HG03565 (cell line): ENCODE results near the gene SMIM29.

Experiments used
- ATAC-seq: cut with Tn5 transposase; IDR thresholded peaks from one replicate; pipeline ENCODE4 v1.9.1; 2021; ENCODE audit warnings: mild to moderate bottlenecking, moderate library complexity; ENCODE audit not compliant: unreplicated experiment

SMIM29 gene

DNA sequence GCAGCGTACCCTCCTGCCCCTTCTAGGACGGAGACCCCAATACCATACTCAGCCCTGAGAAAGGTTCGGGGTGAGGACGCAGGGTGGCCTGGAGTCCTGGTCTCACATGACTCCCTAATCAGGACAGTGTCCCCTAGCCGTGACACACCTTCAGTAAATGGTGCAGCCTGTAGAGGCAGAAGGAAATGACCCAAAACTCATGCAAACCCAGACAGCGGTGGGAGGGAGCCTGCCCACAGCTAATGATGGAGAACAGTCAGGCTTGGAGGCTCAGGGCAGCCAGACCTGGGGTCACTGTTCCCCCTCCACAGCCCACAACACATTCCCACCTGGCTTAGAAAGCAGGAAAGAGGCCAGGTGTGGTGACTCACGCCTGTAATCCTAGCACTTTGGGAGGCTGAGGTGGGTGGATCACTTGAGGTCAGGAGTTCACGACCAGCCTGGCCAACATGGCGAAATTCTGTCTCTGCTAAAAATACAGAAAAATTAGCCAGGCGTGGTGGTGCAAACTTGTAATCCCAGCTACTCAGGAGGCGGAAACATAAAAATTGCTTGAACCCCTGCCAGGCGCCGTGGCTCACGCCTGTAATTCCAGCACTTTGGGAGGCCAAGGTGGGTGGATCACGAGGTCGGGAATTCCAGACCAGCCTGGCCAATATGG, 20.9 kb downstream of the SMIM29 start:
- ATAC-seq: no peak

DNA sequence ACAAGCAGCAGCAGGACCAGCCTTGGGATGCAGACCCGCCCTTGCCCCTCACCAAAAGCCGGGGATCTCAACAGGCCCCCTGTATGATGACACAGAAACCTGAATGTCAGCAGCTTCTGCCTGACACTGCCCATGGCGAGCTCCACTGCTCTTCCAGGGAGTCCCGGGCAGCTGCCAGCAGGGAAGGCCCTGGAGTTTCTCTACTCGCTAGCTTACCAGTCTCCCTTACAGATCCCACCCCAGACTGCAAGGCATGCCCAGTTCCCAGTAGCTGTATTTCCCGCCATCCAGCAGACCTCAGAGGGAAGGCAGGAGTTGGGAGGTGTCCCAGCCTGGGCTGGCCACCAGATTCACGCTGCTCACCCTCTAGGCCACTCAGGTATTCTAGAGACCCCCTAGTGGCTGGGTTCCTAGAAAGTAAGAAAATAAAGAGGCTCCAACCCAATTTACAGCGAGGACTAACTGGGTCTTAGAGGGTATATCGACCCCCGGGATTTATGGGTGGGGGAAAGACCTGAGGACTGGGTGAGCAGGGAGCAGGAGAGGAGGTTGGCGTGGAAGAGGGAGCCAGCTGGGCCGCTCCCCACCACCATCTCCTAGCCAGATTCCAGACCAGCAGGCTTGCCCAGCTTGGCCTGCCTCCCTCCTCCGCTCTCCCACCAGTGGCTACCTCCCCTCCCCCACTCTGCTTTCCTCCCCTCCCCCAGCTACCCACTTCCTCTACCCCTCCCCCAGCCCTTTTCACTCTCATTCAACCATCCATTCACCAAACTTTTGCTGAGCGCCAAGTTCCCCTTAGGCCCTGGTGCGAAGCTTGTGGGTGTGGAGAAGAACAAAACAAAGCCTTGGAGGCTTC, 21.8 kb downstream of the SMIM29 start:
- no peak for ATAC-seq

DNA sequence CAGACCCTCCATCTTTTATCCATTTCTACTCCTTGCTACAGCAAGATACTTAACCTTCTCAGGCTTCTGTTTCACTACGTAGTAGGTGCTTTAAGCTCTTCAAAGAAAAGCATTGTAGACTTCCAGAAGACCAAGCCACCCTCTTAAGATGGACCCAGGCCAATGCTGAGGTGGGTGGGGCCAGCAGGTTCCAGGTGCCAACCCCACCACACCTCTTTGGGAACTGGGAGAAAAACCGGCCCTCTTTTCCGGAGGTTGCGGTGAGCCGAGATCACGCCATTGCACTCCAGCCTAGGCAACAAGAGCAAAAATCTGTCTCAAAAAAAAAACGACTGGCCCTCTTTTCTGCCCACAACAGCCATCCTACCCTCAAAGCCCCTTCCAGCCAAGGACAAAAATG, 22.7 kb downstream of the SMIM29 start:
- no peak for ATAC-seq

DNA sequence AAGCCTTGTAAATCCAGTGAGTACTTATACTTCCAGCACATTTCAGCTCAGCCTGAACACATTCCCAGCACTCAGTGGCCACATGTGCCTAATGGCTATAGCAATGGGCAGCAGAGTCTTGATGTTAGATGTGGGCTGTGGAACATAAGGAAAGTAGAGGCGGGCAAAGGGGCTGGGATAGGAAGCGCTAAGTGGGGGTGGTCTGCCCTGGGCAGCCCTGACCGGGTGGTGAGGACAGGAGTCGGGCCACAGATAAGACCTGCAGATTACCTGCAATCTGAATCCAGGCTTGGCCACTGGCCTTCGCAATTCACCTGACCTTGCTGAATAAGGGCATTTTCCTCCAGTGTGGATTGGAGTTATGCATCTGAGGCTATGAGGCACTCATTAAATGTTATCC, 23.3 kb downstream of the SMIM29 start:
- ATAC-seq: no peak

DNA sequence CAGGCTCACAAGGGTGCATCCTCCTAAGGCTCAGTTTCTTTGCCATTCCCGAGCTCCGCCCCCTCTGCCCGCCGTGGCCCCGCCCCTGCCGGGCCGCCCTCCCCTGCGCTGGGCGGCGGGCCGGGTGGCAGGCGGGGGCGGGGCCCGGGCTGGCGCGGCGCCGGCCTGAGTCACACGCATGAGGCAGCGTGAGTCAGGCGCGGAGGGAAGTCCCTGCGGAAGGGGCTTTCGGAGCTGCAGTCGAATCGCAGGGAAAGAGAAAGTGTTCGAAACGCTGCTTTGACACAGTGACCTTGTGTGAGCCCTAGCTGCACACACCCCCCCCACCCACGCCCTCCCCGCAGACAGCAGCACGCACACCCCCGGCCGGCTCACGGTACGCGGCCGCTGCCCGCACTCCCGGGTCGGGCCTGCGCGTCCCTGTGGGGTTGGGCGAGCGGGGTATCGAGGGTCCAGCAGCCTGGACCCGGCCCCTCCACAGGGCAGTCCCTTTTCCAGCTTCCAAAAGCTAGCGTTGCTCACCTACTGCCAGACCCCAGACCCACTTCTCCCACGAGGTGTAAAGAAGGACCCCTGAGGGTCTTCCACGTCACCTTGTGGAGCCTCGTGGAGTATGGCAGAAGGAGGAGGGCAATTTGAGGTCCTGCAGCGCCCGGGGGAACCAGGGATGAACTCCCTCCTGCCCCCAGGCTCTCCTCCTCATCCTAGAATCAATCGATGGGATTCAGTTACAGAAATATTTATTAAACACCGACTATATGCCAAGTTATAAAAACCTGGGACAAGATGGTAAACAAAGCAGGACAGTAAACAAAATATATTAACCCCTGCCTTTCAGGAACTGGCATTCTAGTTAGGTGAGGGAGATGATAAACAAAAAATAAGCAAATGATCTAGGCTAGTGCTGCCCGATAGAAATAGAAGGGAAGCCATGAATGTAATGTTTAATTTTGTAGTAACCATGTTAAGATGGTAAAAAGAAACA, 24.6 kb downstream of the SMIM29 start:
- ATAC-seq: peak; percentile 90

DNA sequence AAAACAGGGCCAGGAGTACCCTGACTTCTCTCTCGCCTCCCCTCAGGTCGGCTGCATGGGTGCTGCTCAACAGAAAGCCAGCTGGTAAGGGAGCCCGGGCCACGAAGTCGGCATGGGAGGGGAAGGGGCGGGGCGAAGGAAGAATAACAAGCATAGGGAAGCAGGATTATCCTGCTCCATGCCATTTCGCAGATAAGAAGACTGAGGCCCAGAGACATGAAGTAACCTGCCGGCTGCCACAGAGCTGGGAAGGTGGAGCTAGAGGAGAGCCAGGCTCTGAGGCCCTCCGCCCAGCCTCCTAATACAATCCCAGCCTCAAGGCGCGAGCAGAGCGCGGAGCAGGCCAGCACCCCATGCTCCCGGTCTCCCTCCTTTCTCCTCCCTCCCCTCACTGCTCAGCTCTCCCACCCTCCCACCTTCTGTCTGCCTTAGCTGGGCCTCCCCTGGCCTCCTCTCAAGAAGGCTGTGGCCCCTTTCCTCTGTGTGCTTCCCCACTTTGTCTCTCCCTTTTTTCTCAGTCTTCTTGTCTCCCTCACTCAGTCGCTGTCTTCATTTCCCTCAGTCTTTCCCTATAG, 25.3 kb downstream of the SMIM29 start:
- ATAC-seq: no peak

DNA sequence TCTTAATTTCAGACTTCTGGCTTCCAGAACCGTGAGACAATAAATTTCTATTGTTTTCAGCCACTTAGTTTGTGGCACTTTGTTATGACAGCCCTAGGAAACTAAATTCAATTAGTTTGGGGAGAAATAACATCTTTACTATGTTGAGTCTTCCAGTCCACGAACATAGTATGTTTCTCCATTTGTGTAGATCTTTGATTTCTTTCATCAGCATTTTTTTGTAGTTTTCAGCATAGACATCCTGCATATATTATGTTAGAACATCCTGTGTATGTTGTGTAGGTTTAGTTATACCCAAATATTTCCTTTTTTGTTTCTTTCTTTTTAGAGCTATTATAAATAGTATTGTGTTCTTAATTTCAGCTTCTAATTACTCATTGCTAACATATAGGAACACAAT, 30.1 kb downstream of the SMIM29 start:
- ATAC-seq: no peak

DNA sequence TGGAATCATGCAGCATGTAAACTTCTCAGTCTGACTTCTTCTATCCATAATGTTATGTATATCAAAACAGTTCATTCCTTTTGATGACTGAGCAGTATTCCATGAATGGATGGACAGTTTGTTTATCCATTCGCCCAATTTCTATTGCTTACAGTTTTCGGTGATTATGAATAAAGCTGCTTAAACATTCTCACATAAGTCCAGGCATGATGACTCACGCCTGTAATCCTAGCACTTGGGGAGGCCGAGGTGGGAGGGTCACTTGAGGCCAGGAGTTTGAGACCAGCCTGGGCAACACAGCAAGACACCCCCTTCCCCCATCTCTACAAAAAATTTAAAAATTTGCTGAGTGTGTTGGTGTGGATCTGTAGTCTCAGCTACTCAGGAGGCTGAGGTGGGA, 35.0 kb downstream of the SMIM29 start:
- ATAC-seq: no peak

DNA sequence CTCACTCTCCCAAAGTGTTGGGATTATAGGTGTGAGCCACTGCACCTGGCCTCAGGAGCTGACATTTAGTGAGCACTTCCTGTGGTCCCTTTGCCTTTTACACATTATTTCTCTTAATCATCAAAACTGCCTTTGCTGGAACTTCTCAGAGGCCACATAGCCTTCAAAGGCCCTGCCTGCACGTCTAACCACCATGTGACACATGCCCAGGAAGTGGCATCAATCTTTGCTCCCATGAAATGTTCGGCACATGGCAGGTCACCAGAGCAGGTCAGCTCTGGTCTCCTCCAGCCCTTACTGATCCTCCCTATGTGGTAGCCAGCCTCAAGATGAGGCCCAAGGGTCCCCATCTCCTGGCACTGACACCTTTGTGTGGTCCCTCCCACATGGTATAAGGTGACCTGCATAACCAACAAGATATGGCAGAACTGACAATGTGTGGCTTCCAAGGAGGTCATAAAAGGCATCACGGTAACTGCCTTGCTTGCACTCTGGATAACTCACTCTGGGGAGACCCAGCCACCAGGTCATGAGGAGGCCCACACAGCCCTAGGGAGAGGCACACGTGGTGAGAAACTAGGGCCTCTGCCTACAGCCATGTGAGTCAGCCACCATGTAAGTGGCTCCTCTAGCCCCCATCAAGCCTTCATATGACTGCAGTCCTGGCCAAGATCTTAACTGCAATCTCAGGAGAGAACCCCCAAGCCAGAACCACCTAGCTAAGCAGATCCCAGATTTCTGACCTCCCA, 40.9 kb downstream of the SMIM29 start:
- no peak for ATAC-seq

DNA sequence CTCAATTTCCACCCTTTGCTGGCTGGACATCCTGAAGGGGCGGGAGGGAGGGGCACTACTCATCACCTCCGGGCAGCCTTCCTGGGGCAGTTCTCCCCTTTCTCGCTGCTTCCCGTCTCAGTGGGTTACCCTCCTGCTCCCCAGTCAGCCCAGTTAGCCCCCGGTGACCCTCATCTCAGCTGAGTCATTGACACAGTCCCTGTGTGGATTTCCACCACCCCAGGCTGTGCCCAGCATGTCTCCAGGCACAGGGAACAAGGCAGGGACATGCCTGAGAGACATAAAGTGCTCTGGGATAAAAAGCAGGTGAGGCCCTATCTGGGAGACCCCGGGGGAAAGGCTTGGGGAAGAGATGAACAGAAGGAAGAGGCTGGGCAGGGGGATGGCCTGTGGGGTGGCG, 42.1 kb downstream of the SMIM29 start:
- no peak for ATAC-seq

DNA sequence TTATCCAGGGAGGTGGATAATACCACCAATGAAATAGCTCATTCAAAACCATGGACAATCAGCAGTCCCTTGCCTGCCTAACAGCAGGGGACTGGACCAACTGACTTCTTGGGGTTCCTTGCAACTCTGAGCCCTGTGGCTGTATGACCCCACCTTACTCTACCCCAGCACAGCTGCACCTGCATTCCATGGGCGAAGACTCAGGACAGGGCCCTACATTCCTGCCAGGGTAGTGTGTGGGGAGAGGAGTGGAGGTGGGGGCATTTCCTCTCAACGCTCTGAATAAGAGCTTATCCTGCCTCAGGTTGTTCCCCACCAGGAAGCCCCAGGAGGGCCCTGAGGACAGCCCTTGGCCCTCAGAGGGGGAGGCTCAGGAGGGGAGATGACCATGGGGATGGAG, 42.9 kb downstream of the SMIM29 start:
- ATAC-seq: no peak

DNA sequence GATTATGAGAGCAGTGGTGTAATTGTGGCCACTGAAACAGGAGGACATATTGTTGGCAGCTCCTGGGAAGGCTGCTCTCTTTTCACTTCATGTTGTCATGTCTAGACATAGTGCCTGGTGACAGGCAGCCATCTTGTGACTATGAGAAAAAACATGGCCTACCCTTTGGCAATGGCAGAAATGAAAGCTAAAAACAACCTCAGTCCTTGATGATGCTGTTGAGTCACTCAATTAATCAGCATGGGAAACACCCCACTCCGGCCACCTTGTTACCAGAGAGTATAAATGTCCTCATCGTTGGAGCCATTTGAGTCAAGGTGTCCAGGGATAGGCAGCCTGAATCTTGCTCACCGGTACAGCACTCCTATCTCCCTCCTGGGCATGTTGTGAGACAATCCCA, 43.3 kb downstream of the SMIM29 start:
- ATAC-seq: no peak

DNA sequence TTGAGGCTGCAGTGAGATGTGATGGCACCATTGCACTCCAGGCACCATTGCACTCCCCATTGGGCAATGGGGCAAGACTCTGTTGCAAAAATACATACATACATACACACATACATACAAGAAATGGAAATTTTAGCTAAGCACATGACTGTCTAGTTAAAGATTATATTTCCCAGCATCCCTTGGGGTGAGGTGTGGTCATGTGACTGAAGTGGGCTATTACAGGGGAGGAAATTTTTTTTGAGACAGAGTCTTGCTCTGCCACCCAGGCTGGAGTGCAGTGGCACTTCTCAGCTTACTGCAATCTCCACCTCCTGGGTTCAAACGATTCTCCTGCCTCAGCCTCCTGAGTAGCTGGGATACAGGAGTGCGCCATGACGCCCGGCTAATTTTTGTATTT, 44.1 kb downstream of the SMIM29 start:
- no peak for ATAC-seq

DNA sequence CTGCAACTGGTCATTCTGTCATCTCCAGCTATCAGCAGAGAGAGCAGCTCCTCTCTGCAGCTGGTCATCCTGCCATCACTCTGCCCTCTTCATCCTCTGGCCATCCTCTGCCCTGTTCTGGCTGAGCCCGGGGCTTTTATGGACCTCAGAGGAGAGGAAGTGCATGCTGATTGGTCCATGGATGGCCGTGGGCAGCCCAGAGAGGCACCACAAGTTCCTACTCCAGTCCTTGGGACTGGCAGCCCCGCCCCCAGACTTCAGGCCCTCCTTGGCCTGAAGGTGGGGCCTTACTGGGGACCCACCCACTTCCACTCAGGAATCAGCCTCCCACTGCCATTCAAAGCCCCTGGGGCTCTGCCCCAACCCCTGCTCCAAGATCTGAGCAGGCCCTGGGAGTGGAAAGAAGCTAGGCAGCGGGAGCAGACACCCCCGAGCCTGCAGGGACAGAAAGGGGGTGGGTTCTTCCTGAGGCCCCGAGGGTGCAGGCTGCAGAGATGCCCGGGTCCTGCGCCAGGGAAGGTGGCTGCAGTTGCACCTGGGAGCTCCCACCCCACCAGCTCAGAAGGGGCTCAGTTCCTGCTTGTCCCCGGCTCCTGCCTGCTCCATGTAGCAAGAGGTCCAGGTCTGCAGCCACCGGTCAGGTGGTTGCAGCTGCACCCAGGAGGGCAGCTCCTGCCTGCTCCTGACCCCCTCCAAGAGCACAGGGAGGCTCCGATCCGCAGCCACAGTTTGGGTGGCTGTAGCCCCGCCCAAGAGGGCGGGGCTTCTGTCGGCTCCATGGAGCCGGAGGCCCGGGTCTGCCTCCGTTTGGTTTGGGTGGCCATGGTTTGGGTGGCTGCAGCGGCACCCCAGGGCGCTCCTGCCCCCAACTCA, 46.2 kb downstream of the SMIM29 start:
- ATAC-seq: no peak

DNA sequence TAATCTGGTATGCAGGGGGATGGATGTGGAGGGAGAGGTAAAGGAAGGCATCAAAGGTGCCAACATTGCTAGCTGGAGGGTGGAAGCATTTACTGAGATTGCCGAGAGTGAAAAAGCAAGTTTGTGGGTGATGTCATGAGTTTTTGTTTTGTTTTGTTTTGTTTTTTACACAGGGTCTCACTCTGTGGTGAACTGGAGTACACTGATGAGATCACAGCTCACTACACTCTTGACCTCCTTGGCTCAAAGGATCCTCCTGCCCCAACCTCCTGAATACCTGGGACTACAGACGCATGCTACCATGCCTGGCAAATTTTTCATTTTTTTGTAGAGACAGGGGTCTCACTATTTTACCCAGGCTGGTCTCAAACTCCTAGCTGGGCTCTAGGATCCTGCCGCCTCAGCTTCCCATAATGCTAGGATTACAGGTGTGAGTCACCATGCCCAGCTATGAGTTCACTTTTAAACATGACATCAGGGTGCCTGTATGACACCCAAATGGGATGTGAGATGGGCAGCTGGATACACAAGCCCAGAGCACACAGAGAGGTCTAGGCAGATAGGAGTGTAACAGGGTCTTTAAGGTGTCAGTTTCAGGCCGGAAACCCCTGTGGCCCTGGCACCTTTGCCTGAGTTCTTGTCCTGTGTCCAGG, 47.2 kb downstream of the SMIM29 start:
- ATAC-seq: no peak

DNA sequence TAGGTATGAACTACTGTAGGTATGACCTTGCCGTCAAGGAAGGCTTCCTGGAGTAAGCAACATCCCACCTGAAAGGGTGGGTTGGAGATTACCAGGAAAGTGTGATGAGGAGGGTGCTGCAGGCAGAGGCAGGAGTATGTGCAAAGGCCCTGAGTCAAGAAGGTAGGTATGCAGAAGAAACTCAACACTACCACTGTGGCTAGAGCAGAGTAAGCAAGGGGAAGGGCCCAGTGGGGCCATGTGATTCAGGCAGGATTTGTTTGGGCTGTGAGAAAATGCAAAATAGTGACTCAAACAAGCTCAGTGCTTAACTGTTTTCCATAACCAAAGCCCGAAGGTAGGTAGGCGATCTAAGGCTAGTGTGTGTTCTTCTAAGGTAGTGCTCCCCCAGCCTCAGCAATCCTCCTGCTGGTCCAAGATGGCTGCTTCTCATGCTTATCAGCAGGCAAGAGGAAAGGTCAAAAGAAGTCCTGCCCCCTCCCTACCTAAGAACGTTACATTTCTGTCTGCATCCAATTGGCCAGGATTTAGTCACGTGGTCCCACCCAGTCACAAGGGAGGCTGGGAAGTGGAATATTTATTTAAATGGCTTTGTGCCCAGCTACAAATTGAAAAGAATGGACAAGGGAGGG, 48.4 kb downstream of the SMIM29 start:
- no peak for ATAC-seq

DNA sequence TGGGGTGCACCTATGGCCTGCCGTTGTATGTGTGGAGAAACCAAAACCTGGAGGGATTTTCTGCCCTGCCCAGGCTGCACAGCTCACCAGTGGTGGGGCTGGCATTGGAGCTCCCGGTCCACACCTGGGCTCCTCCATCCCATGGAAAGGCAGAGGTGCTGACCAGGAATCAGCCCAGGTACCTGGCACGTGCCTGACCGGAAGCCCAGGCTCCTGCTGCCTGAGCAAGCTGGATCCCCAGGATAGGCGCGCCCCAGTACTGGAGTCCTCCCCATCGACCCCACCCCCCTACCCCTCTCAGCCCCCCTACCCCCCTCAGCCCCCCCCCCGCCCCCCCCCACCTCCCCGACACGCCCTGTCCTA, 52.0 kb downstream of the SMIM29 start:
- no peak for ATAC-seq
